ENCODE data around the gene DCAKD. TPM values are rescaled to one million over a fixed set of nuclear protein-coding genes. Genes with fewer than 3 reads are reported as not detected.

DCAKD gene
- total and polyA plus RNA-seq, 2 donors (not counting 3 experiments of a cell fraction or from before 2014, with no cell fraction given), result 30.8 to 36.5 TPM

DNA sequence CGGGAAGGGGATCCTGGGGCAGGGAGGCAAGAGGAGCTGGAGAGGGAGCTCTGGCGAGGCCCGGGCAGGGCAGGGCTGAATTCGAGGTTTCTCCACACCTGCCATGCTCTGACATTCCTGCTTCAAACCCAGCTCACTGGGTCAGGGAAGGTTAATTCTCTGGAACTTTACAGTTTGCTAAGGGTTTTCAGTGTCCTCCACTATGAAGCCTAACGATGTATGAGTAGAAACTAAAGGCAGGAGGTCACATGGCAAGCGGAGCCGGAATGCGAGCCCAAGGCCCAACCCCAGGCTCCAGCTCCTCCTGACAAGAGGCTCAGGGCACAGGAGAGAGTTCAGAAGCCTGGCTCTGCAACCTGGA lies 29.2 kb downstream of the DCAKD start:
- Histone ChIP-seq H3K9me1 (replicated peaks; ENCODE audit: control insufficient read depth, extremely low read depth, insufficient read depth, low read length) (no peaks in the 10 kb centered on the region), H3K27me3 (ENCODE audit: control insufficient read depth in 2 of 2, insufficient read depth in 2 of 2, low read length in 2 of 2) (no peaks in the 10 kb centered on the region), H3K9me3 (replicated peaks; ENCODE audit: control insufficient read depth, insufficient read depth, low read length) (no peaks in the 10 kb centered on the region), H3K9ac (replicated peaks; ENCODE audit: extremely low read depth, insufficient read depth, low read length) (no peak overlapping the region), H3K4me3 (replicated peaks in 1 of 3; ENCODE audit: insufficient read depth in 1 of 3, low read depth in 1 of 3, low read length in 3 of 3) (no peak overlapping the region), H3K79me2 (ENCODE audit: control insufficient read depth, insufficient read depth, low read length) (no peaks in the 10 kb centered on the region), H3K4me1 (ENCODE audit: control insufficient read depth, extremely low read depth, insufficient read depth, low read length) (peaks cover 17% of the 10 kb centered on the region), H2AFZ (ENCODE audit: low read depth, low read length) (no peak overlapping the region), H3K4me2 (ENCODE audit: insufficient read depth, low read length) (no peak overlapping the region), H3K36me3 (ENCODE audit: control insufficient read depth in 2 of 2, extremely low read depth in 1 of 2, insufficient read depth in 2 of 2, low read length in 2 of 2) (peaks cover 0 to 2% of the 10 kb centered on the region in 2 experiments), H3K27ac (ENCODE audit: insufficient read depth, low read depth, low read length) (no peak overlapping the region), H4K20me1 (replicated peaks; ENCODE audit: control insufficient read depth, extremely low read depth, insufficient read depth, low read length) (no peaks in the 10 kb centered on the region)
- TF ChIP-seq MYC (IDR thresholded peaks at IDR 0.05; ENCODE audit: low read depth, low read length) (no peak), JUN (IDR thresholded peaks at IDR 0.05; ENCODE audit: borderline replicate concordance, insufficient read depth, insufficient read length, low read depth) (no peak), EZH2 (IDR thresholded peaks at IDR 0.05; ENCODE audit: borderline replicate concordance, low read depth, low read length, severe bottlenecking) (no peak), POLR2A (IDR thresholded peaks at IDR 0.05; ENCODE audit: low read depth, low read length) (no peak), GATA2 (IDR thresholded peaks at IDR 0.05; ENCODE audit: insufficient read depth, insufficient read length, low read depth, low read length) (no peak), POLR2AphosphoS5 (IDR thresholded peaks at IDR 0.05; ENCODE audit: insufficient read depth, low read depth, low read length) (no peak)
- TF ChIP-seq, protein P1, sequence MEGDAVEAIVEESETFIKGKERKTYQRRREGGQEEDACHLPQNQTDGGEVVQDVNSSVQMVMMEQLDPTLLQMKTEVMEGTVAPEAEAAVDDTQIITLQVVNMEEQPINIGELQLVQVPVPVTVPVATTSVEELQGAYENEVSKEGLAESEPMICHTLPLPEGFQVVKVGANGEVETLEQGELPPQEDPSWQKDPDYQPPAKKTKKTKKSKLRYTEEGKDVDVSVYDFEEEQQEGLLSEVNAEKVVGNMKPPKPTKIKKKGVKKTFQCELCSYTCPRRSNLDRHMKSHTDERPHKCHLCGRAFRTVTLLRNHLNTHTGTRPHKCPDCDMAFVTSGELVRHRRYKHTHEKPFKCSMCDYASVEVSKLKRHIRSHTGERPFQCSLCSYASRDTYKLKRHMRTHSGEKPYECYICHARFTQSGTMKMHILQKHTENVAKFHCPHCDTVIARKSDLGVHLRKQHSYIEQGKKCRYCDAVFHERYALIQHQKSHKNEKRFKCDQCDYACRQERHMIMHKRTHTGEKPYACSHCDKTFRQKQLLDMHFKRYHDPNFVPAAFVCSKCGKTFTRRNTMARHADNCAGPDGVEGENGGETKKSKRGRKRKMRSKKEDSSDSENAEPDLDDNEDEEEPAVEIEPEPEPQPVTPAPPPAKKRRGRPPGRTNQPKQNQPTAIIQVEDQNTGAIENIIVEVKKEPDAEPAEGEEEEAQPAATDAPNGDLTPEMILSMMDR (IDR thresholded peaks at IDR 0.05; ENCODE audit: extremely low read depth in 1 of 2, insufficient read depth in 1 of 2, low read depth in 1 of 2, low read length in 2 of 2), result no peak
- TF ChIP-seq, protein P2, sequence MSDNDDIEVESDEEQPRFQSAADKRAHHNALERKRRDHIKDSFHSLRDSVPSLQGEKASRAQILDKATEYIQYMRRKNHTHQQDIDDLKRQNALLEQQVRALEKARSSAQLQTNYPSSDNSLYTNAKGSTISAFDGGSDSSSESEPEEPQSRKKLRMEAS (IDR thresholded peaks at IDR 0.05; ENCODE audit: insufficient read depth, insufficient read length), result no peak
- dilution Hi-C loops (cut with MboI; ENCODE audit: extremely low pct_ligation_motif_present, low sequenced_read_pairs), result no loop called here
- CTCF ChIA-PET, result interaction anchor here (0.6 to 13.8 kb wide), 30 partner anchors 9 to 263 kb away, joined by 3 to 331 read pairs (median 5); partner anchors contain the start of genes ACBD4, C1QL1, EFTUD2 and GFAP
- intact Hi-C loops (cut with micrococcal nuclease), result loop anchor here (1.0 kb wide), 2 partner anchors 102 to 247 kb away; no protein-coding TSS in a partner anchor
- DNase-seq (ENCODE audit: low read depth, low spot score) (no peak), FAIRE-seq (no peak)
- no TSS peak for BruUV-seq (replicated peaks)
- POLR2A ChIA-PET, result no interaction called here
